ENCODE measurements around the gene STARD6. TPM values are rescaled to one million over a fixed set of nuclear protein-coding genes. Genes with fewer than 3 reads are reported as not detected.

Gene STARD6
- total RNA-seq, 1 experiment from 2014 or later = not detected

- H2AK5ac ChIP-seq (ENCODE audit: insufficient read length, low read length) = no peak overlapping the region
Measured at GRCh38 chr18:54381640-54382039, 24.0 kb upstream of the STARD6 start.

More at GRCh38 chr18:54381640-54382039, 24.0 kb upstream of the STARD6 start:
- H3K4me1 Mint-ChIP-seq = peaks cover 41 to 45% of the 10 kb centered on the region in 2 experiments
- H4K20me1 ChIP-seq (ENCODE audit: control insufficient read depth, insufficient read depth, insufficient read length) = no peaks in the 10 kb centered on the region
- H3K9ac ChIP-seq (ENCODE audit: extremely low read depth, insufficient read length, low read length) = no peak overlapping the region
- no peaks in the 10 kb centered on the region for H3K27me3 Mint-ChIP-seq (ENCODE audit: low read depth)
- no peak overlapping the region for H3K23ac ChIP-seq (ENCODE audit: insufficient read length, low read depth, low read length)
- TF ChIP-seq, protein P1, sequence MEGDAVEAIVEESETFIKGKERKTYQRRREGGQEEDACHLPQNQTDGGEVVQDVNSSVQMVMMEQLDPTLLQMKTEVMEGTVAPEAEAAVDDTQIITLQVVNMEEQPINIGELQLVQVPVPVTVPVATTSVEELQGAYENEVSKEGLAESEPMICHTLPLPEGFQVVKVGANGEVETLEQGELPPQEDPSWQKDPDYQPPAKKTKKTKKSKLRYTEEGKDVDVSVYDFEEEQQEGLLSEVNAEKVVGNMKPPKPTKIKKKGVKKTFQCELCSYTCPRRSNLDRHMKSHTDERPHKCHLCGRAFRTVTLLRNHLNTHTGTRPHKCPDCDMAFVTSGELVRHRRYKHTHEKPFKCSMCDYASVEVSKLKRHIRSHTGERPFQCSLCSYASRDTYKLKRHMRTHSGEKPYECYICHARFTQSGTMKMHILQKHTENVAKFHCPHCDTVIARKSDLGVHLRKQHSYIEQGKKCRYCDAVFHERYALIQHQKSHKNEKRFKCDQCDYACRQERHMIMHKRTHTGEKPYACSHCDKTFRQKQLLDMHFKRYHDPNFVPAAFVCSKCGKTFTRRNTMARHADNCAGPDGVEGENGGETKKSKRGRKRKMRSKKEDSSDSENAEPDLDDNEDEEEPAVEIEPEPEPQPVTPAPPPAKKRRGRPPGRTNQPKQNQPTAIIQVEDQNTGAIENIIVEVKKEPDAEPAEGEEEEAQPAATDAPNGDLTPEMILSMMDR (conservative IDR thresholded peaks at IDR 0.05) = no peak
- WGBS (ENCODE audit: extremely low coverage, insufficient read length, low lambda C conversion rate) = 100% methylated on average over 2 of the region's 2 CpGs
- no peak overlapping the region for H4K5ac ChIP-seq (ENCODE audit: insufficient read length, low read depth, low read length)
- no peak overlapping the region for H2BK20ac ChIP-seq (ENCODE audit: low read depth, low read length, poor library complexity, severe bottlenecking)
- H3K18ac ChIP-seq (ENCODE audit: insufficient read length, low read depth, low read length) = no peak overlapping the region
- no peaks in the 10 kb centered on the region for H3K79me2 ChIP-seq (ENCODE audit: insufficient read depth, low read length)
- no peak overlapping the region for H3K27ac Mint-ChIP-seq
- H3K4me2 ChIP-seq (ENCODE audit: insufficient read depth, insufficient read length, low read length) = no peak overlapping the region
- H3K23me2 ChIP-seq (ENCODE audit: insufficient read length, low read depth, low read length, poor library complexity, severe bottlenecking) = no peaks in the 10 kb centered on the region
- no peaks in the 10 kb centered on the region for H3K27me3 ChIP-seq (ENCODE audit: insufficient read depth, low read length)
- H2BK5ac ChIP-seq (ENCODE audit: insufficient read length, low read length) = no peak overlapping the region
- no peak overlapping the region for H3K14ac ChIP-seq (ENCODE audit: insufficient read depth, low read length)
- H2BK120ac ChIP-seq (ENCODE audit: low read depth, low read length, poor library complexity, severe bottlenecking) = no peak overlapping the region
- H3T11ph ChIP-seq (ENCODE audit: low read length) = no peak overlapping the region
- no peak overlapping the region for H3K4ac ChIP-seq (ENCODE audit: low read depth, low read length)
- DNase-seq = no peak
- H3K4me1 ChIP-seq (ENCODE audit: insufficient read depth, low read length) = peaks cover 6% of the 10 kb centered on the region
- no peaks in the 10 kb centered on the region for H3K9me3 ChIP-seq (ENCODE audit: control insufficient read depth, low read depth, low read length)
- no peak overlapping the region for H2AFZ ChIP-seq (ENCODE audit: low read length)
- H4K8ac ChIP-seq (replicated peaks; ENCODE audit: insufficient read length, low read depth, low read length) = no peak overlapping the region
- H3K36me3 Mint-ChIP-seq (ENCODE audit: insufficient read depth in 1 of 3, low read depth in 3 of 3) = peaks cover 5 to 23% (median 23%) of the 10 kb centered on the region in 3 experiments; a peak in 6 of 7 replicates
- no peak overlapping the region for H3K56ac ChIP-seq (ENCODE audit: insufficient read length, low read depth, low read length)
- no peak overlapping the region for H3K27ac ChIP-seq (ENCODE audit: insufficient read length, low read depth, low read length)
- no peak overlapping the region for H2BK12ac ChIP-seq (ENCODE audit: insufficient read length, low read depth, low read length)
- no peaks in the 10 kb centered on the region for H3K79me1 ChIP-seq (ENCODE audit: insufficient read depth, low read depth, low read length, poor library complexity, severe bottlenecking)
- H2BK15ac ChIP-seq (ENCODE audit: low read depth, low read length) = no peak overlapping the region
- H3K4me3 Mint-ChIP-seq = no peak overlapping the region
- no peaks in the 10 kb centered on the region; a peak in 1 of 5 replicates for H3K9me3 Mint-ChIP-seq
- no peak overlapping the region for H4K91ac ChIP-seq (ENCODE audit: insufficient read length, low read depth, low read length)

Measured in H9 (cell line).